GM12874 (cell line): ENCODE data around the gene ITPR2.

ENCODE experiments used
- TF ChIP-seq, protein P1 (sequence below): IDR thresholded peaks from 2 replicates; pipeline ENCODE4 v1.5.1; 2011; ENCODE audit warnings: low read depth, mild to moderate bottlenecking, control low read depth, low read length, moderate library complexity; ENCODE audit not compliant: insufficient read depth

ITPR2 gene

DNA sequence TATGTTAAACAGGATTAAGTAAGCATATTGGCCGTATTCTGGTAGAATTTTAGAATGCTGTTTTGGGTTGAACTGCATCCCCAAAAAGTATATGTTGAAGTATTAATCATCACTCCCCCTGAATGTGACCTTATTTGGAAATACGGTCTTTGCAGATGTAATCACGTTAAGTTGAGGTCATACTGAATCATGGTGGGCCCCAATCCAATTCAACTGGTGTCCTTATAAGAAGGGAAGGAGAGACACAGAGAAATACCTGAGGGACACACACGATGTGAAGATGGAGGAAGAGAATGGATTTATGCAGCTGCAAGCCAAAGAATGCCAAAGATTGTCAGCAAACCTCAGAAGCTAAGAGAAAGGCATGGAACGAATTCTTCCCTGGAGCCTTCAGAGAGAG lies 268.6 kb downstream of the ITPR2 start:
- TF ChIP-seq, protein P1, sequence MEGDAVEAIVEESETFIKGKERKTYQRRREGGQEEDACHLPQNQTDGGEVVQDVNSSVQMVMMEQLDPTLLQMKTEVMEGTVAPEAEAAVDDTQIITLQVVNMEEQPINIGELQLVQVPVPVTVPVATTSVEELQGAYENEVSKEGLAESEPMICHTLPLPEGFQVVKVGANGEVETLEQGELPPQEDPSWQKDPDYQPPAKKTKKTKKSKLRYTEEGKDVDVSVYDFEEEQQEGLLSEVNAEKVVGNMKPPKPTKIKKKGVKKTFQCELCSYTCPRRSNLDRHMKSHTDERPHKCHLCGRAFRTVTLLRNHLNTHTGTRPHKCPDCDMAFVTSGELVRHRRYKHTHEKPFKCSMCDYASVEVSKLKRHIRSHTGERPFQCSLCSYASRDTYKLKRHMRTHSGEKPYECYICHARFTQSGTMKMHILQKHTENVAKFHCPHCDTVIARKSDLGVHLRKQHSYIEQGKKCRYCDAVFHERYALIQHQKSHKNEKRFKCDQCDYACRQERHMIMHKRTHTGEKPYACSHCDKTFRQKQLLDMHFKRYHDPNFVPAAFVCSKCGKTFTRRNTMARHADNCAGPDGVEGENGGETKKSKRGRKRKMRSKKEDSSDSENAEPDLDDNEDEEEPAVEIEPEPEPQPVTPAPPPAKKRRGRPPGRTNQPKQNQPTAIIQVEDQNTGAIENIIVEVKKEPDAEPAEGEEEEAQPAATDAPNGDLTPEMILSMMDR = no peak

DNA sequence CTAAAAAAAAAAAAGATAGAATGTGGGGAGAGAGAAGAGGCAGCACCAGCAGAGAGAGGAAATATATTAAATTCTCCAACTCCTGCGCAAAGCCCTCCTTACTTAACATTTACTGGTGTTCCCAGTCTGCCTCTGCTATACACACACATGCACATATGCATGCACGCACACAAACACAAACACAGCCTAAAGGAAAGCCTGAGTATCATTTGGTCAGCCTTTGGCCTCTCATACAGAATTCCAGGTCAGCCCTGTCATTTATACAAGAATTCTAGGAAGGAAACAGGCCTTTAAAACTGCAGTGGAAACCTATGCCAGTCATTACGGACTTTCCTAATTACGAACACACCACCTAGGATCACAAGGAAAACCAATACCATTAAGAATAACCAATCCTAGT lies 269.4 kb downstream of the ITPR2 start:
- TF ChIP-seq, protein P1 = no peak

DNA sequence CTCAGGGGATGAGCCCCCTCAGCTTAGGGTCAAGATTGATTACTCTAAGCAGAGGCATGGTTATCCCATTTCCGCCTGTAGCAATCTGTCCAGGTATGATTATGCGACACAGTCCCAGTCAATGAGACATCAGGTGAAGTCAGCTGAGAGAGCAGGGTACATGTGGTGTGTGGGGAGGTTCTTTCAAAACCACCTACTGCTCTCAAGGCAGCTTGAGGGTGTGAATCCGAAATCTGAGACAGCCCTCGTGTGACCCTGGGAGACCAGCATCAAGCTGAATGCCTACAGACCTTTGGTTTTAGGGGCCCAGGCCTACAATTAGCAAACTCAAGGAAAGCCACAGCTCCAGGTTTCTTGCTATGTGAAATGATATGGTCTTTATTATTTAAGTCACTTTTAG lies 275.7 kb downstream of the ITPR2 start:
- TF ChIP-seq, protein P1 = no peak

DNA sequence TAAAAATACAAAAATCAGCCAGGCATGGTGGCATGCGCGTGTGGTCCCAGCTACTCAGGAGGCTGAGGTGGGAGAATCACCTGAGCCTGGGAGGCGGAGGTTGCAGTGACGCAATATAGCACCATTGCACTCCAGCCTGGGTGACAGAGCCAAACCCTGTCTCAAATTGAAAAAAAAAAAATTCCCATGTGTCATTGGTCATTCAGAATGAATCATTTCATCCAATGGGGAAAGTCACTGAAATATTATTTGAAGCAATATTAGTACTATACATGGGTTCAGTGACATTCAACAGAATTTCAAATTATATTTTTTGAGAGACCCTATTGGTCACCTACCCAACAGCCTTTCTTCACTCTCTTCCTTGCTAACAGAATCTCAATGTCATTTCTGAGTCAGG lies 276.1 kb downstream of the ITPR2 start:
- TF ChIP-seq, protein P1 = no peak

DNA sequence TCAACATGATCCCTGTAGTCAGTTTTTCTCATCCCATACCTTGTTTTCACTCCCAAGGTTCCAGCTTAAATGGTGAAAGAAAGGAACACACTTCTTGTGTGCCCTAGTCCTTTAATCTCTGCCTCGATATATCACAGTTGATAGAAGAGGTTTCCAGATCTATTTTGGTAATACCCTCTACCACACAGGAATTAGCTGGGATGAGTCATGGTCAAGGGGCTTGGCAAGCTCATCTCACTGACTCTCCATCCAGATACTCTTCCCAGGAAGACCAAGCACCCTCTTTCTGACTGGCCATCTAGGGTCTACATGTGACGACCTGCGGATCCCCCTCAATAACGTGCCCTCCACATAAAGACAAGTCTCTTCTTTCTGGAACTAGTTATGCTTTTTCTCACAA lies 277.9 kb downstream of the ITPR2 start:
- TF ChIP-seq, protein P1 = no peak

DNA sequence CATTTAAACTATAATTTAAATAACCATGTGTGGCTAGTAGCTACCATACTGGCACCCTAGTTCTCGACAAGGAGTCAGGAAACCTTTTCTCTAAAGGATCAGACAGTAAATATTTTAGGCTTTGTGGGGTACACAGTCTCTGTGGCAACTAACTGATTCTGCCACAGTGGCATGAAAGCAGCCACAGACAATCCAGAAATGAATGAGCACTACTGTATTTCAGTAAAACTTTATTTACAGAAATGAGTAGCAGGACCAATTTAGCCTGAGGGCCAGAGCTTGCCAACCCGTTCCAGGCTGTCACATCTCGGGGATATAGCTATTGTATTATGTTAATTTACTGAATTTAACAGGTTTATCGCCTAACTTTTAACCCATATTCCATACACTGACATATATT lies 278.7 kb downstream of the ITPR2 start:
- TF ChIP-seq, protein P1 = no peak

DNA sequence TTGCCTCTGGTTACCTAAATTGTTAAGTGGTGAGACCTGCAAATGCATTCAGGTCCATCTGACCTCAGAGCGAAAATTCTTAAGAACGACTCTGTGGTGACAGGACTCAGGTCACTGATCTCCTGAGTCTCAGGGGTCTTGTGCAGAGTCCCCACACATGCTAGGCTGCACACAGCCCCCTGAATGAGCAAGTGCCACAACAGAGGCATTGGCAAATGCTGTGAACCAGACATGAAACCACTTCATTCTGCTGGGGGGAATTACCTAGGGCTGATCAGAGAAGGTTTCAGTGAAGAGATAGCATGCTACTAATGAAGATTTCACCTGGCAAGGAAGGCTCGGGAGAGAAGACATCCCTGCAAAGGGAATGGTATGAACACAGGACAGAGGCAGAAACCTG lies 281.6 kb downstream of the ITPR2 start:
- TF ChIP-seq, protein P1 = no peak

DNA sequence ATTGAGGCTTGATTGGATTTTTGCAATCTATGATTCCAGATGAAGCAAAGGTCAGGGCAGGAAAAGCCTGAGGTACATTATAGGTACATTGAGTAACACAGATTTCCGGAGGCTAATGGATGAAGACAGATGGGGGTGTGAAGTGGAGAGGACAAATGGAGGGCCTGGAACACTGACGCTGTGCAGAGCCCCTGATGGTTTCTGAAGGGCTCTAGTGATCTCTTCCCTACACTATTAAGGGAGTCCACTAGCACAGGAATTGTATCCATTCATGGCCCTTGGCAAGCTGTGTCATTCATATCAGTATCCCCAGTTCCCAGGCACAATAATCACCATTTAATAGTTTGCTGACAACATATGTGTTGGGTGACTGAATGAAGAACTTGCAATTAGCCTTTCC lies 284.8 kb downstream of the ITPR2 start:
- TF ChIP-seq, protein P1 = no peak
